ENCODE data around the gene TIMM21.

The TIMM21 gene, protein sequence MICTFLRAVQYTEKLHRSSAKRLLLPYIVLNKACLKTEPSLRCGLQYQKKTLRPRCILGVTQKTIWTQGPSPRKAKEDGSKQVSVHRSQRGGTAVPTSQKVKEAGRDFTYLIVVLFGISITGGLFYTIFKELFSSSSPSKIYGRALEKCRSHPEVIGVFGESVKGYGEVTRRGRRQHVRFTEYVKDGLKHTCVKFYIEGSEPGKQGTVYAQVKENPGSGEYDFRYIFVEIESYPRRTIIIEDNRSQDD

GRCh38 chr18:74147779-74148542 lies at the start of gene TIMM21, which contains the start of gene FBXO15:
Gene TIMM21, plus strand, starts transcription at chr18:74148523. Its CDS starts 286 bp downstream, at chr18:74148809.
Gene FBXO15, minus strand, starts transcription at chr18:74147834. Its CDS starts 49 bp downstream, at chr18:74147785.
- DNase-seq (ENCODE audit: low read depth) = peak; percentile 93

DNA sequence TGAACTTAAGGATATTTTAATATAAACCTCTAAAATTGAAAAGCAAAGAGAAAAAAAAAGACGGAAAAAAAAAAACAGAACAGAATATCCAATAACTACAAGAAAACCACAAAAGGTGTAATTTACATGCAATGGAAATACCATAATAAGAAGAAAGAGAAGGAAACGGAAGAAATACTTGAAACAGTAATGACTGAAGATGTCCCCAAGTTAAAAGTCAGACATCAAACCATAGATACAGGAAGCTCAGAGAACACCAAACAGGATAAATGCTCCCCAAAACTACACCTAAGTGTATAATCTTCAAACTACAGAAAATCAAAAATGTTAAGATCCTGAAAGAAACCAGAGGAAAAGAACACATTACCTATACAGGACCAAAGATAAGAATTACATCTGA lies 39.9 kb upstream of the TIMM21 start:
- no peak for DNase-seq (ENCODE audit: low read depth)

- no peak for DNase-seq (ENCODE audit: low read depth)
Measured at GRCh38 chr18:74110149-74110548, 38.2 kb upstream of the TIMM21 start.

- DNase-seq (ENCODE audit: low read depth) = no peak
Measured at GRCh38 chr18:74110976-74111375, 37.3 kb upstream of the TIMM21 start.

GRCh38 chr18:74113711-74114110 lies 34.6 kb upstream of the TIMM21 start:
- no peak for DNase-seq (ENCODE audit: low read depth)

DNA sequence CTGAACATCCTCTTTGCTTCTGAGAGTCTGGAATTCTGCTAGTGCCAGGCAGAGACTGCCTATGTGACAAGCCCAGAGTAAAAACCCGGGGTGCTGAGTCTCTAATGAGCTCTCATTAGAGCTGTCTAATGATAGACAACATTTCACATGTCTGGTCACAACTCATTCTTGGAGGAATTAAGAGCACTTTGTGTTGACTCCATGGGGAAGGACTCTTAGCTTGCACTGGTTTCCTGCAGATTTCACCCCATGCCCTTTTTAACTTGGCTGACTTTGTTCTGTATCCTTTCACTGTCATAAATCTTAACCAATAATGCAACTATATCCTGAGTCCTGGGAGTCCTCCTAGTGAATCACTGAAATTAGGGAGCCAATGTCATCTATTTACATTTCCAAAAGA lies 34.2 kb upstream of the TIMM21 start:
- DNase-seq (ENCODE audit: low read depth) = no peak

DNA sequence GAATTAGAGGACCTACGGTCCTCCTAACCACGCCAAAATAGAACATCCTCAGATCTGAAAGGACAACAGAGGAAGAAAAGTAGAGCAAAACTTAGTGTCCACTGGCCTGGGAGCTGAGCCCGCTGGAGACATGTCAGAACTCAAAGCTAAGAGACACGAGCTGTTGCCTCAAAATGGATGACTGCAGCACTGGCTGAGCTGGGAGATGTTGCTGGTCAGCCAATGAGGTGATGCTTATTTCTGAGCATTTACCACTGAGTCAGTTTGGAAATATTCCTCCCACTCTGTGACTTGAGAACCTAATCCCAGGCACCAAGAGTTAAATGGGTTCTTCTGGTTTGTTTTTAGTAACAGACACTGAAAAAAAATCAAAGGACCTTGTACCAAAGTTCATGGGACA lies 33.3 kb upstream of the TIMM21 start:
- no peak for DNase-seq (ENCODE audit: low read depth)

- DNase-seq (ENCODE audit: low read depth) = no peak
Measured at GRCh38 chr18:74116633-74117554, 31.4 kb upstream of the TIMM21 start.

DNA sequence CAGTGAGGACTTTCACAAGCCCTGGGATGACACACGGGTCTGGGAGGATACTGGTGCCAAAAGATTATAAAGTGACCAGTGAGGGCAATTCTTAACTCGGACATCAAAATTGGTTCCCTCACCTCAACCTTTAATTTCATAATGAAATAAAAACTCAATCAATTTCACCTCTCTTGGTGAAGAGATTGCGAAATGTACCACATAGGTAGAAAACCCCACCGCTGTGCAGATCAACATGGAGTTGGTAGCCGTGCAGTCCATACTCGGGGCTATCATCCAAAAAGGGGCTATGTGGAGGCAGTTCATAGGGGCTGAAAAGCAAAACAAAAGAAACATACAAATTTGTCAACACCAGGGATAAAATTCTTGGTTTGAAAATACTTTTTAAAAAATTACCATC lies 25.1 kb upstream of the TIMM21 start:
- DNase-seq (ENCODE audit: low read depth) = no peak

- DNase-seq (ENCODE audit: low read depth) = no peak
Measured at GRCh38 chr18:74124642-74125041, 23.7 kb upstream of the TIMM21 start.

DNA sequence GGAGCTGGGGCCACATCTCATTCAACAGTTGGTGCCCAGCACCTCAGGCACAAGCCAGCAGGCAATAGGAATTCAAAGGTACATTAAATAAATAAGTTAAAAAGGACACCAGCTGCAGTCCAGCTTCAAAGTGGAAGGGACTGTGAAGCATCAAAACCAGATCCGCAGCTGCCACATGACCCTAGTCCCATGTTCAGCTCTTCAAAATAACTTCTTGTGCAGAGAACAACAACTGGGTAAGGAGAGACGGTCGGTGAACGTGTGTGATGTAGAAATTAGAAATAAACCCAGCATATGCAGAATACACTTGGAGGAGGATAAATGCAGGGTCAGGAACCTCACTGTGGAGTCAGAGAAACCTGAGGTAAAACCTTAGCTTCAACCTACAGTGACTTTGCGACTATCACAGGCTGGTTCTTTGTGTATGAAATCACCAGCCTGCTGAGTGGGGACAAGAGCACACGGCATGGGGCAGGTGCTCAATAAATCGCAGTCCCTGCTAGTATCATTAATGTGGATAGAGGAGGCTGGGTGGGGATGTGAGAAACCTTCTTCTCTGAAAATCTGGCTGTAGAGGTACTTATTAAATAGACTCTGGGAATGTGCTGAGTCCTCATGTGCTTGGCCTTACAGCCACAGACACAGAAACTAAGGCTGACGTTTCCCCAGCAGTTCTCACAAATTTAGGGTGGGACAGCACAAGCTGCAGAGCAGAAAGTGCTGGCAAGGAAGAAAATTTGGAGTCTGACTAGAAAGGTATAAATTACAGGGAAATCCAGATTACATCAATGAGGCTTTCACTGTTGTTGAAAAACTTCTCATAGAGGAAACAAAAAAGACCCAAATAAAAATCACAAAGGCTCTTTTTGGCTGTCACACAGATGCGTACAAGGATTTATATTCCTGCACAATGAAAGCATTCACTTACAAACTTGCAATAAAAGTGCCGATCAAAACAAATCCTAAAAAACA lies 21.4 kb upstream of the TIMM21 start:
- DNase-seq (ENCODE audit: low read depth) = no peak

DNA sequence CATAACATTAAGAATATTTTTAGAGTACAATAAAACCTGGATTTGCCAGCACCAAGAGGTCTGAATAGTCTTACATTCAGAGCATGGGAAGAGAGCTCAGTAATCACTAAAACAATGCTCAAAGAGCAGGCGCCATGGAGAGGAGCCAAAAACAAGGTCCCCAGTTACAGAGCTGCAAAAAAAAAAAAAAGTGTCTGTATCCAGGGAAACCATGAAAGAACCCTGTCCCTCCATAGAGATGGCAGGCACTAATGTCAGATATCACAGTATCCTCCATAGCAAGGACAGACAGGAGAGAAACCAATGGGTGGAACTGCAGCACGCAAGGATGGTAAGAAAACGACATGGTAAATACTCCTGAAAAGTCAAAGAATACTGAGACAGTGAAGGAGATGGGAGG lies 20.2 kb upstream of the TIMM21 start:
- no peak for DNase-seq (ENCODE audit: low read depth)

GRCh38 chr18:74131124-74131523 lies 17.2 kb upstream of the TIMM21 start:
- no peak for DNase-seq (ENCODE audit: low read depth)

- no peak for DNase-seq (ENCODE audit: low read depth)
Measured at GRCh38 chr18:74132201-74132600, 16.1 kb upstream of the TIMM21 start.

- DNase-seq (ENCODE audit: low read depth) = no peak
Measured at GRCh38 chr18:74137920-74138538, 10.3 kb upstream of the TIMM21 start.

GRCh38 chr18:74139411-74139810 lies 8.9 kb upstream of the TIMM21 start:
- DNase-seq (ENCODE audit: low read depth) = no peak

DNA sequence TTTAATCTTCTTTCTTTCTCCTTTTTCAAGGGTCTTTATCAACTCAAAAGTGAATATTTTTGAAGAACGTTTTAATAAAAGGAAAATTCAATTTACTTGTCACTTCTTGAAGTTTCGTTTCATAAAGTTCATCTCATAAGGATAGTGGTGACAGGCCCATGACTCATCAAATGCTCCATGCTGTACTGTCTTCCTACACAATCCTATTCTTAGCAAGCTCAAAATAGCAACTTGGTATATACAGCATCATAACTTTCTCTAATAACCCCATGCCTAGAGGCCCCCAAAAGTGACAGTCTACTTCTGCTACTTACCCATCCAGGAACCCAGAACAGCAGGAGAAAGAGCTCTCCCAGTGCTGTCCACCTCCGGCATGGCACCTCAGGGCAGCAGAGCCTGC lies 8.4 kb upstream of the TIMM21 start:
- DNase-seq (ENCODE audit: low read depth) = no peak

DNA sequence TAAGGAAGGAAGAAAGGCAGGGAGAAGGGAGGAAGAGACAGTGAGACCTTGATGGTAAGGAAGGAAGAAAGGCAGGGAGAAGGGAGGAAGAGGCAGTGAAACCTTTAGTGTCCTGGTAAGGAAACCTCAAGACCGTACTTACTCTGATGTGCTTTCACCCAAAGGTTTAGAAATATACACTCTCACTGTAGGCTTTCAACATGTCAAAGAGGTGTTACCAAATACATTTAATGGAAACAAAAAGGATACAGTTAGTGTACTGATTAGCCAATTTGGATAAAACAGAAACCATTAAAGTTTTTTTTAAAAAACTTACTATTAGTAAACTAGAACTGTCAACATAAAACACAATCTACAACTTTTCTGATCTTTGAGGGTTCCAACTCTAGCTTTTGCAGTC lies 7.7 kb upstream of the TIMM21 start:
- no peak for DNase-seq (ENCODE audit: low read depth)

- no peak for DNase-seq (ENCODE audit: low read depth)
Measured at GRCh38 chr18:74141667-74142066, 6.7 kb upstream of the TIMM21 start.

DNA sequence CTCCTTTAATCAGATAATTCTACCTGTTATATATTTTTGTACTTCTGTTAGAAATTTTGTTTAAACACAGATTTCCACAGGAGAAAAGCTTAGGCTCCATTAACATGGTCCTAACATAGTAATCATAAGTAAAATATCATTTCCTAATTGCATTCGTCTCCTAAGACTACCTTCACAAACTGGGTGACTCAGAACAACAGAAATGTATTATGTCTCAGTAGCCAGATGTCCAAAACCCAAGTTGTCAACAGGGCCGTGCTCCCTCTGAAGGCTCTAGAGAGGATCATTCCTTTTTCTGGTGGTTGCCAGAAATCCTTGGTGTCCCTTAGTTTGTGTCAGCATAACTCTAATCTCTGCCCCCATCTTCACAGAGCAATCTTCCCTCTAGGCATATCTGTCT lies 6.1 kb upstream of the TIMM21 start:
- DNase-seq (ENCODE audit: low read depth) = no peak

DNA sequence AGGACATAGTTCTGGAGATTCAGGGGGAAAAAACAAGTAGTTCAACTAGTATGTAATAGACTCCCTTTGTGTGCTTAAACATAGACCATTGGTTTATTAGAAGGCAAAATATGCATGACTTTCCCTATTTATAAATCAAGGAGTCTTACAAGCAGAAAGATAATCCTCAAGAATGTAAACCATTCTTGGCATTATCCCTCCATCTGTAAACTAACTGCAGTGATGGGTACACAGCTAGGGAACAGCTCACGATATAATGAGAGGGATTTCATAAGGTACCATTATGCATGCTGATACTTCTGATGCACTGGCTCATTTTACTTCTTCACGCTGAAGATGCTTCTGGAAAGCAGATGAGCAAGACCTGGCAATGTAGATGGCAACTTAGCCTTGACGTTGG lies 1.6 kb upstream of the TIMM21 start:
- no peak for DNase-seq (ENCODE audit: low read depth)
